HepG2 (cell line): ENCODE measurements around the gene KRT84. TPM values are rescaled to one million over a fixed set of nuclear protein-coding genes. Genes with fewer than 3 reads are reported as not detected.

ENCODE experiments used
- ATAC-seq: fragments of 200-7000 bp; cut with Tn5 transposase; 3 replicates; pipeline ENCODE4 v1.9.1; 2020; ENCODE audit warnings: mild to moderate bottlenecking, moderate library complexity
- BruUV-seq: library from RNA; stranded (reverse); fragments of 400-500 nt; replicated peaks from 2 replicates; lab custom pipeline; 2021; lab: Mats Ljungman, UMichigan
- CTCF ChIA-PET: fragments of 300-600 bp; formaldehyde crosslinking; extraction: SDS; loops from one replicate; lab custom pipeline; 2021; ENCODE audit warnings: low total read pairs, inconsistent platforms, low intra/inter-chr PET ratio; lab: Yijun Ruan, JAX
- POLR2A ChIA-PET: fragments of 350-600 bp; sonication (Branson Sonifier 250); formaldehyde crosslinking; loops from one replicate; lab custom pipeline; 2020; ENCODE audit warnings: antibody characterized with exemption, inconsistent platforms; lab: Yijun Ruan, JAX
- DNase-seq: peaks from one replicate; pipeline ENCODE4 v3.0.0-alpha.2; 2015; ENCODE audit warnings: low spot score
- FAIRE-seq: peaks from 3 replicates; lab custom pipeline; 2011; peaks lifted over from hg19 to GRCh38; lab: Jason Lieb, UNC
- H2AFZ ChIP-seq: one replicate; pipeline ENCODE4 v1.6.1; 2011; ENCODE audit warnings: low read length, inconsistent platforms
- H3K27ac ChIP-seq: fragments of 300-600 bp; 3 replicates; pipeline ENCODE4 v1.8.0; 2011; ENCODE audit warnings: mixed run types, mild to moderate bottlenecking, mixed read lengths, low read length, inconsistent platforms; ENCODE audit not compliant: insufficient read depth; ENCODE audit errors: extremely low read length
- H3K27me3 ChIP-seq, 2 experiments: fragments of 200-600 bp in 1 of 2; 2 replicates in 1 of 2; 3 replicates in 1 of 2; pipeline versions ENCODE4 v1.6.0 to v1.8.0; 2011; ENCODE audit warnings: low read length in 2 of 2, mild to moderate bottlenecking in 2 of 2, moderate library complexity in 2 of 2, inconsistent platforms in 1 of 2; ENCODE audit not compliant: insufficient read depth in 2 of 2, control insufficient read depth in 1 of 2
- H3K36me3 ChIP-seq, 2 experiments: fragments of 200-600 bp in 1 of 2; replicated peaks in 1 of 2; 2 replicates in 1 of 2; 3 replicates in 1 of 2; pipeline versions ENCODE4 v1.5.1 to v1.8.0; 2011; ENCODE audit warnings: low read length in 2 of 2, inconsistent platforms in 1 of 2; ENCODE audit not compliant: insufficient read depth in 2 of 2, control insufficient read depth in 1 of 2
- H3K4me1 ChIP-seq: 2 replicates; pipeline ENCODE4 v1.5.1; 2012; ENCODE audit warnings: low read length, inconsistent platforms; ENCODE audit not compliant: insufficient read depth
- H3K4me2 ChIP-seq: 2 replicates; pipeline ENCODE4 v1.6.0; 2011; ENCODE audit warnings: low read depth, low read length, inconsistent platforms
- H3K4me3 ChIP-seq, 3 experiments: fragments of 200-600 bp in 1 of 3; sonication (generic), shearing (Covaris generic) in 1 of 3; replicated peaks in 1 of 3; 2 replicates each; pipeline ENCODE4 v1.5.1; 2011 to 2016; ENCODE audit warnings: low read length in 3 of 3, inconsistent platforms in 2 of 3, low read depth in 2 of 3, mild to moderate bottlenecking in 2 of 3, control low read depth in 1 of 3, mixed read lengths in 1 of 3; ENCODE audit not compliant: insufficient read depth in 1 of 3
- H3K79me2 ChIP-seq: one replicate; pipeline ENCODE4 v1.6.1; 2011; ENCODE audit warnings: low read length, inconsistent platforms; ENCODE audit not compliant: insufficient read depth
- H3K9ac ChIP-seq: 2 replicates; pipeline ENCODE4 v1.6.0; 2011; ENCODE audit warnings: mild to moderate bottlenecking, low read depth, low read length, inconsistent platforms; ENCODE audit not compliant: insufficient read depth
- H3K9me3 ChIP-seq: 2 replicates; pipeline ENCODE4 v1.5.1; 2012; ENCODE audit warnings: mild to moderate bottlenecking, low read length
- H4K20me1 ChIP-seq: 2 replicates; pipeline ENCODE4 v1.6.0; 2011; ENCODE audit warnings: inconsistent platforms, mild to moderate bottlenecking, low read length, moderate library complexity; ENCODE audit not compliant: insufficient read depth
- BRD4 ChIP-seq: sonication (generic); formaldehyde crosslinking; IDR thresholded peaks from 2 replicates; pipeline ENCODE4 v1.4.0; 2020; ENCODE audit warnings: missing genetic modification reagents
- ELF4 ChIP-seq: sonication (generic); formaldehyde crosslinking; IDR thresholded peaks from 2 replicates; pipeline ENCODE4 v1.5.0; 2020; ENCODE audit warnings: missing genetic modification reagents, mild to moderate bottlenecking, moderate library complexity, borderline replicate concordance
- HHEX ChIP-seq: IDR thresholded peaks from 2 replicates; pipeline ENCODE4 v1.6.1; 2016; ENCODE audit warnings: control low read depth
- HOXD1 ChIP-seq: sonication (generic); formaldehyde crosslinking; IDR thresholded peaks from 2 replicates; pipeline ENCODE4 v1.5.0; 2020; ENCODE audit warnings: missing genetic modification reagents
- MAZ ChIP-seq, 2 experiments: sonication (generic) in 1 of 2; formaldehyde crosslinking in 1 of 2; IDR thresholded peaks; 2 replicates each; pipeline versions ENCODE4 v1.5.0 to v1.6.1; 2012 to 2020; ENCODE audit warnings: low read depth in 2 of 2, mild to moderate bottlenecking in 2 of 2, borderline replicate concordance in 1 of 2, improper control_type of control experiment in 1 of 2, low read length in 1 of 2, missing genetic modification reagents in 1 of 2, moderate library complexity in 1 of 2
- NFE2L2 ChIP-seq: fragments of 150-350 bp; IDR thresholded peaks from 2 replicates; pipeline ENCODE4 v1.6.1; 2014; ENCODE audit warnings: low read length
- NFKBIZ ChIP-seq: IDR thresholded peaks from 2 replicates; pipeline ENCODE4 v1.6.1; 2018; ENCODE audit warnings: missing genetic modification reagents, missing compliant biosample characterization
- SOX13 ChIP-seq, 3 experiments: fragments of 450-650 bp in 1 of 3; sonication (generic) in 1 of 3; formaldehyde crosslinking in 1 of 3; IDR thresholded peaks in 2 of 3; conservative IDR thresholded peaks in 1 of 3; 2 replicates each; pipeline versions ENCODE4 v1.5.0 to v1.6.1; 2016 to 2020; ENCODE audit warnings: antibody characterized with exemption in 1 of 3, mild to moderate bottlenecking in 1 of 3, missing compliant biosample characterization in 1 of 3, missing genetic modification reagents in 1 of 3, moderate library complexity in 1 of 3
- SP2 ChIP-seq: sonication (generic); formaldehyde crosslinking; IDR thresholded peaks from 2 replicates; pipeline ENCODE4 v1.5.1; 2020; ENCODE audit warnings: mild to moderate bottlenecking, missing genetic modification reagents
- TMF1 ChIP-seq: sonication (generic); formaldehyde crosslinking; IDR thresholded peaks from 2 replicates; pipeline ENCODE4 v1.8.1; 2022; ENCODE audit warnings: low read depth, missing genetic modification reagents
- TOE1 ChIP-seq: sonication (generic); formaldehyde crosslinking; IDR thresholded peaks from 2 replicates; pipeline ENCODE4 v1.4.0; 2020; ENCODE audit warnings: mild to moderate bottlenecking, missing genetic modification reagents
- ZBTB1 ChIP-seq: sonication (generic); formaldehyde crosslinking; IDR thresholded peaks from 2 replicates; pipeline ENCODE4 v1.4.0; 2020; ENCODE audit warnings: missing genetic modification reagents, borderline replicate concordance
- ZFY ChIP-seq: sonication (generic); formaldehyde crosslinking; IDR thresholded peaks from 2 replicates; pipeline ENCODE4 v1.4.0; 2020; ENCODE audit warnings: missing genetic modification reagents
- ZNF101 ChIP-seq: sonication (generic); formaldehyde crosslinking; IDR thresholded peaks from 2 replicates; pipeline ENCODE4 v1.4.0; 2020; ENCODE audit warnings: mild to moderate bottlenecking, low read depth, missing genetic modification reagents, borderline replicate concordance
- ZNF256 ChIP-seq: sonication (generic); formaldehyde crosslinking; conservative IDR thresholded peaks from 2 replicates; pipeline ENCODE4 v1.4.0; 2020; ENCODE audit warnings: missing genetic modification reagents
- ZNF614 ChIP-seq: IDR thresholded peaks from 2 replicates; pipeline ENCODE4 v1.6.1; 2018; ENCODE audit warnings: missing biosample characterization, missing genetic modification reagents, inconsistent platforms, borderline replicate concordance
- ZNF724P ChIP-seq: sonication (generic); formaldehyde crosslinking; IDR thresholded peaks from 2 replicates; pipeline ENCODE4 v1.8.0; 2022; ENCODE audit warnings: missing genetic modification reagents, borderline replicate concordance
- ZNF75D ChIP-seq: sonication (generic); formaldehyde crosslinking; IDR thresholded peaks from 2 replicates; pipeline ENCODE4 v1.8.1; 2023; ENCODE audit warnings: missing genetic modification reagents, mild to moderate bottlenecking, borderline replicate concordance
- WGBS: methylation state at CpG from one replicate; pipeline ENCODE4 v1.1.6; 2017; ENCODE audit warnings: low lambda C conversion rate; 5-methylcytosine and 5-hydroxymethylcytosine counted together
- in situ Hi-C: cut with HindIII; loops from 2 replicates; pipeline ENCODE4 v1.10.0; 2017; ENCODE audit warnings: low pct_unique_long_range_greater_than_20kb; ENCODE audit not compliant: extremely low pct_ligation_motif_present
- intact Hi-C: fragments of 100-400 bp; cut with micrococcal nuclease; formaldehyde crosslinking; loops from one replicate; pipeline ENCODE4 v1.10.0; 2022; ENCODE audit not compliant: unreplicated experiment
- polyA plus RNA-seq, 8 experiments: library from polyadenylated mRNA; depleted of rRNA in 3 of 8; stranded (reverse) in 7 of 8; unstranded in 1 of 8; fragments of >200 nt; fragmentation: Illumina TruSeq in 4 of 8; extraction: Trizol in 4 of 8; gene quantifications; 2 replicates each; pipeline versions ENCODE4 v1.2.1 to v1.2.3, GENCODE V29; 2011 to 2016; ENCODE audit warnings: low read depth in 4 of 8, missing spikeins in 1 of 8, mixed read lengths in 1 of 8; ENCODE audit not compliant: insufficient read depth in 1 of 8
- total RNA-seq, 5 experiments: library from RNA; depleted of rRNA; stranded (reverse); fragments of >200 nt; fragmentation: Illumina TruSeq; extraction: Trizol; gene quantifications; 2 replicates each; pipeline ENCODE4 v1.2.3, GENCODE V29; 2016; ENCODE audit warnings: low read depth in 1 of 5
- TF ChIP-seq, protein P1 (sequence below): sonication (generic); formaldehyde crosslinking; IDR thresholded peaks from 2 replicates; pipeline ENCODE4 v1.8.0; 2022; ENCODE audit warnings: mild to moderate bottlenecking, missing genetic modification reagents, borderline replicate concordance

The KRT84 gene
- total and polyA plus RNA-seq, 2 of the 13 experiments (the other 11 are each of a cell fraction or from before 2014, with no cell fraction given) = not detected

DNA sequence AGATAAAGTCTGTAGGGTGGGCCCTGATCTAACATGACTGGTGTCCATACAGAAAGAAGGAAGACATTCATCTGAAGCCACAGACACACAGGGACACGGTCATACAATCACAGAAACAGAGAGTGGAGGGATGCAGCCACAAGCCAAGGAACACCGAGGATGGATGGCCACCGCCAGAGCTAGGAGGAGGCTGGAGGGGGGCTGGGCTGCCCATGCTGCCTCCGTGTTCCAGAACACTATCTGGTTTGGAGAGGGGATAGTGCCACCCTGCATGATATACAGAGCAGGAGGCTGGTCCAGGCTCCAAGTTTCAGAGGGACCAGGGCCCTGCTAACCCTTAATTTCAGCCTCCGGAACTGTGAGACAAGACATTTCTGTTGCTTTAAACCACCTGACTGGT lies 40.0 kb upstream of the KRT84 start:
- WGBS = 45% methylated on average over 5 of the region's 5 CpGs
- ChIA-PET POLR2A (no interaction called here), CTCF (no interaction called here)
- Histone ChIP-seq H3K4me1 (no peaks in the 10 kb centered on the region), H2AFZ (no peak overlapping the region), H3K27me3 (peaks cover 3 to 34% of the 10 kb centered on the region in 2 experiments; a peak in 3 of 5 replicates), H3K4me3 (no peak overlapping the region), H4K20me1 (no peaks in the 10 kb centered on the region), H3K4me2 (no peak overlapping the region), H3K9me3 (no peaks in the 10 kb centered on the region), H3K27ac (no peak overlapping the region), H3K36me3 (no peaks in the 10 kb centered on the region), H3K9ac (no peak overlapping the region), H3K79me2 (no peaks in the 10 kb centered on the region)
- no peak for DNase-seq
- BruUV-seq = no TSS peak
- in situ Hi-C loops = no loop called here
- intact Hi-C loops = no loop called here
- no peak for FAIRE-seq
- ATAC-seq = no peak
- TF ChIP-seq ZFY (CRISPR knock-in tag) (no peak), ZNF256 (CRISPR knock-in tag) (no peak), NFE2L2 (no peak), HHEX (no peak), ZBTB1 (CRISPR knock-in tag) (no peak), TOE1 (CRISPR knock-in tag) (no peak), NFKBIZ (no peak), BRD4 (CRISPR knock-in tag) (no peak), TMF1 (CRISPR knock-in tag) (no peak), ZNF75D (no peak), ZNF724P (CRISPR knock-in tag) (no peak), SOX13 (IDR thresholded peaks at IDR 0.05) (no peak), SOX13 (CRISPR knock-in tag; conservative IDR thresholded peaks at IDR 0.05 in 1 of 2, IDR thresholded peaks at IDR 0.05 in 1 of 2) (no peak), HOXD1 (CRISPR knock-in tag) (no peak), ZNF101 (CRISPR knock-in tag) (no peak), SP2 (CRISPR knock-in tag) (no peak), ELF4 (no peak), ZNF614 (CRISPR knock-in tag) (no peak), MAZ (IDR thresholded peaks at IDR 0.05; ENCODE audit: borderline replicate concordance, low read depth, low read length) (no peak), MAZ (CRISPR knock-in tag; IDR thresholded peaks at IDR 0.05; ENCODE audit: low read depth) (no peak)
- TF ChIP-seq, protein P1, sequence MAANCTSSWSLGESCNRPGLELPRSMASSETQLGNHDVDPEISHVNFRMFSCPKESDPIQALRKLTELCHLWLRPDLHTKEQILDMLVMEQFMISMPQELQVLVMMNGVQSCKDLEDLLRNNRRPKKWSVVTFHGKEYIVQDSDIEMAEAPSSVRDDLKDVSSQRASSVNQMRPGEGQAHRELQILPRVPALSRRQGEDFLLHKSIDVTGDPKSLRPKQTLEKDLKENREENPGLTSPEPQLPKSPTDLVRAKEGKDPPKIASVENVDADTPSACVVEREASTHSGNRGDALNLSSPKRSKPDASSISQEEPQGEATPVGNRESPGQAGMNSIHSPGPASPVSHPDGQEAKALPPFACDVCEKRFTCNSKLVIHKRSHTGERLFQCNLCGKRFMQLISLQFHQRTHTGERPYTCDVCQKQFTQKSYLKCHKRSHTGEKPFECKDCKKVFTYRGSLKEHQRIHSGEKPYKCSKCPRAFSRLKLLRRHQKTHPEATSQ (CRISPR knock-in tag) = no peak
